ENCODE results near the gene SLIT3. TPM values are rescaled to one million over a fixed set of nuclear protein-coding genes. Genes with fewer than 3 reads are reported as not detected.

The SLIT3 gene
- total RNA-seq, 1 experiment from 2014 or later = 0.92 TPM

GRCh38 chr5:169333518-169333917 is 32.6 kb upstream of the SLIT3 start:
- no peak overlapping the region for H3K4me3 Mint-ChIP-seq
- H3K27me3 Mint-ChIP-seq (ENCODE audit: low read depth) = peaks cover 7% of the 10 kb centered on the region
- no peak overlapping the region for H3K27ac Mint-ChIP-seq
- Histone ChIP-seq H3K9me3 (ENCODE audit: control insufficient read depth, low read depth, low read length) (no peaks in the 10 kb centered on the region), H3K56ac (ENCODE audit: insufficient read length, low read depth, low read length) (no peak overlapping the region), H3K4me1 (ENCODE audit: insufficient read depth, low read length) (no peaks in the 10 kb centered on the region), H4K5ac (ENCODE audit: insufficient read length, low read depth, low read length) (no peak overlapping the region), H3K27ac (ENCODE audit: insufficient read length, low read depth, low read length) (no peak overlapping the region), H3K4ac (ENCODE audit: low read depth, low read length) (no peak overlapping the region), H2BK20ac (ENCODE audit: low read depth, low read length, poor library complexity, severe bottlenecking) (no peak overlapping the region), H3K4me2 (ENCODE audit: insufficient read depth, insufficient read length, low read length) (no peak overlapping the region), H4K8ac (replicated peaks; ENCODE audit: insufficient read length, low read depth, low read length) (no peak overlapping the region), H2BK12ac (ENCODE audit: insufficient read length, low read depth, low read length) (no peak overlapping the region), H3K23ac (ENCODE audit: insufficient read length, low read depth, low read length) (no peak overlapping the region), H3T11ph (ENCODE audit: low read length) (no peak overlapping the region), H4K91ac (ENCODE audit: insufficient read length, low read depth, low read length) (no peak overlapping the region), H2AFZ (ENCODE audit: low read length) (no peak overlapping the region), H3K27me3 (ENCODE audit: insufficient read depth, low read length) (no peaks in the 10 kb centered on the region), H2BK120ac (ENCODE audit: low read depth, low read length, poor library complexity, severe bottlenecking) (no peak overlapping the region), H2AK5ac (ENCODE audit: insufficient read length, low read length) (no peak overlapping the region), H4K20me1 (ENCODE audit: control insufficient read depth, insufficient read depth, insufficient read length) (no peaks in the 10 kb centered on the region), H3K18ac (ENCODE audit: insufficient read length, low read depth, low read length) (no peak overlapping the region), H3K79me2 (ENCODE audit: insufficient read depth, low read length) (no peaks in the 10 kb centered on the region), H2BK15ac (ENCODE audit: low read depth, low read length) (no peak overlapping the region), H3K9ac (ENCODE audit: extremely low read depth, insufficient read length, low read length) (no peak overlapping the region), H3K79me1 (ENCODE audit: insufficient read depth, low read depth, low read length, poor library complexity, severe bottlenecking) (no peaks in the 10 kb centered on the region), H2BK5ac (ENCODE audit: insufficient read length, low read length) (no peak overlapping the region), H3K14ac (ENCODE audit: insufficient read depth, low read length) (no peak overlapping the region; the same call in 1 of the 2 replicates), H3K23me2 (ENCODE audit: insufficient read length, low read depth, low read length, poor library complexity, severe bottlenecking) (no peaks in the 10 kb centered on the region)
- no CpG with 5 or more reads among the region's 6 CpGs for WGBS (ENCODE audit: extremely low coverage, insufficient read length, low lambda C conversion rate)
- TF ChIP-seq, protein P1, sequence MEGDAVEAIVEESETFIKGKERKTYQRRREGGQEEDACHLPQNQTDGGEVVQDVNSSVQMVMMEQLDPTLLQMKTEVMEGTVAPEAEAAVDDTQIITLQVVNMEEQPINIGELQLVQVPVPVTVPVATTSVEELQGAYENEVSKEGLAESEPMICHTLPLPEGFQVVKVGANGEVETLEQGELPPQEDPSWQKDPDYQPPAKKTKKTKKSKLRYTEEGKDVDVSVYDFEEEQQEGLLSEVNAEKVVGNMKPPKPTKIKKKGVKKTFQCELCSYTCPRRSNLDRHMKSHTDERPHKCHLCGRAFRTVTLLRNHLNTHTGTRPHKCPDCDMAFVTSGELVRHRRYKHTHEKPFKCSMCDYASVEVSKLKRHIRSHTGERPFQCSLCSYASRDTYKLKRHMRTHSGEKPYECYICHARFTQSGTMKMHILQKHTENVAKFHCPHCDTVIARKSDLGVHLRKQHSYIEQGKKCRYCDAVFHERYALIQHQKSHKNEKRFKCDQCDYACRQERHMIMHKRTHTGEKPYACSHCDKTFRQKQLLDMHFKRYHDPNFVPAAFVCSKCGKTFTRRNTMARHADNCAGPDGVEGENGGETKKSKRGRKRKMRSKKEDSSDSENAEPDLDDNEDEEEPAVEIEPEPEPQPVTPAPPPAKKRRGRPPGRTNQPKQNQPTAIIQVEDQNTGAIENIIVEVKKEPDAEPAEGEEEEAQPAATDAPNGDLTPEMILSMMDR (conservative IDR thresholded peaks at IDR 0.05) = no peak
- no peaks in the 10 kb centered on the region for H3K36me3 Mint-ChIP-seq (ENCODE audit: insufficient read depth in 1 of 3, low read depth in 3 of 3)
- DNase-seq = no peak
- no peaks in the 10 kb centered on the region for H3K4me1 Mint-ChIP-seq
- H3K9me3 Mint-ChIP-seq = no peaks in the 10 kb centered on the region
